GM21390 (cell line): ENCODE data around the gene NPB.

Experiments used
- ATAC-seq: cut with Tn5 transposase; IDR thresholded peaks from one replicate; pipeline ENCODE4 v1.9.1; 2021; ENCODE audit not compliant: unreplicated experiment

Gene NPB

DNA sequence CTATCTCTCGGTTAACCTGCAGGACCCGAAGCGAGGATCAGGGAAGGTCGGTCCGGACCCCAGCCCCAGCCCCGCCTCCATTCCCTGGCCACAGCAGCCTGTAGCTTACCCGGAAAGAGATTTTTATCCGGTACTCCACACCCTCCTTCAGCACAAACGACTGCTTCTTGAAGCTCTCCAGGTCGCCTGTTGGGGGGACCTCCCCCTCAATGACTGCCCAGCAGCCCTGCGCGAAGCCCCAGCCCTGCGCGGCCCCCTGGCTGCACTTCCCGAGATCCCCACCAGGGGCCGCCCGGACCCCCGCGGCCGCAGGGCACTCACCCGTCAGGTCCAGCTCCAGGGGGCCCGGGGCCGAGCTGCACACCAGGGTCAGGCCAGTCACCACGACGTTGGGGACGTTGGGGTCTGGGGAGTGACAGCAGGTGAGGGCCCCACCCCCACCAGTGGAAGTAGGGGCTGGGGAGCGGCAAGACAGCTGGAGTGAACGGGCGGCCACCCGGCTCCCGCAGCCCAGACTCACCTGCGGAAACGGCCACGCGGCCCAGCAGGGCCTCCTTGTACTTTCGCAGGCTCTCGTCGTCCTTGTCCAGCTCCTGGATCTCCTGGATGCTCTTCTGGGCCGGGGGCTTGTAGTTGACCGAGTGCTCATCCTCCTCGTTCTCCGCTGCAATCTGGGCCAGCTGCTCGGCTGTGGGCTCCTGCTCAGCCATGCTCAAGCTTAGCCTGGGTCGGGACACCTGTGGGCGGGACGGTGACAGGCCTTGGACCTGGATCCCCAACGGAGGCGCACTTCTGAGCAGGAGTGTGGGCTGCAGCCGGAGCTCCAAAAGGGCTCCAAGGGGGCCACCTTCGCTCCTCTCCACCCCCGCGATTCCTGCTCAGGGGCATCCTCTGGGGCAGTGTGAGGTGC, 32.6 kb upstream of the NPB start:
- no peak for ATAC-seq

DNA sequence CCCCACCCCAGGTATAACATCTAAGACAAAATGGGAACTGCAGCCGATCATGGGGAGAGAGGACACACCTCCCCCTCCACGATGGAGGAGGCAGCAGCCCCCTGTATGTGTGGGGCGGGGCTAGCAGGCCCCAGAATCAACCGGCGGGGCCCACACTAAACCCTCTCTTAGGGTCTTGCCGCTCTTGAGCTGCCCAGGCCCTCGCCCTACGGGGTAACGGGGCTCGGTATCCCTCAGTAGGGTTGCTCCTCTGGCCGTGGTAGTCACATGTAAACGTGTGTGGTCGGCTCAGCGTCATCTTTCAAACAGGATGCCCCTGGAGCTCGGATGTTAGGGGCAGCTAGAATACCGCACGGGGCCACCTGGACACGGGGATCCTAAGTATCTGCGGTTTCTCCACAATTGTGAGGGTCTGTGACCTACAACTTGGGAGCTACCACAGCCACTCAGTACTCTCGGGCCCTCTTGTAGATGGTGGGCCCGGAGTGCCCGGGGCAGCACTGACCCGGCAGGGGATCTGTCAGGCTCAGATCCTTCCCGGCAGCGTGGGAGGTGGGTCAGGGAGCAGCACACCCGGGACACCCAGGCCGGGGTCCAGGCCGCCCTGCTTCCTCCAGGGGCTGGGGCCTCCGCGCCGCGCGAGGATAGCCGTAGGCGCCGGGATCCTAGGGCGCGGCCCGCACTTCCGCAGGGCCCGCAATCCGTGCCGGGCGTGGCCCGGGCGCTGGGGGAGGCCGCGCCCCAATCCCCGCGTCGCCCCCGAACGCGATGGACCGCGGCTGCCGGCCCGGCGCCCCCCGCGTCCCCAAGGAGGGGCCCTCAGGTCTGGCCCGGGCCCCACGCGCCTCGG, 31.7 kb upstream of the NPB start:
- ATAC-seq: no peak

DNA sequence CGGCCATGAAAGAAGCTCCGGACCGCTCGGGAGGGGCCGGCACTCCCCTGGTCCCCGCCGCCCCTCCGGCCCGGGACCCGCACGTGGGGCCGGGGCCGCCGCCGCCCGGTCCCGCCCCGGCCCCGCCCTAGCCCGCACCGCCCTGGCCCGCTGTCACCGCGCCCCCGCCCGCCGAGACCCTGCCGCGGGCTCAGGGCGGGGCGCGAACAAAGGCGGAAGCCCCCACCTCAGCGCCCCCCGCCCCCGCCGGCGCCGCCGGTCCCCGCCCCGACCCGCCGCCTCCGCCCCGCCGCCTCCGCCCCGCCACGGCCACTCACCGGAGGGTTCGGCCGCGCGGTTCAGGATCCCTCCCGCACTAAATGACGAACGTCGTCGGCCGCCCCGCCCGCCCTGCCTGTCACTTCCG, 31.1 kb upstream of the NPB start, which contains the start of gene ARHGDIA:
TSS of gene ARHGDIA (minus strand) at position 357 of the 406 bp plus-strand sequence. CDS start 1,407 bp downstream, outside the sequence.
- ATAC-seq: no peak

DNA sequence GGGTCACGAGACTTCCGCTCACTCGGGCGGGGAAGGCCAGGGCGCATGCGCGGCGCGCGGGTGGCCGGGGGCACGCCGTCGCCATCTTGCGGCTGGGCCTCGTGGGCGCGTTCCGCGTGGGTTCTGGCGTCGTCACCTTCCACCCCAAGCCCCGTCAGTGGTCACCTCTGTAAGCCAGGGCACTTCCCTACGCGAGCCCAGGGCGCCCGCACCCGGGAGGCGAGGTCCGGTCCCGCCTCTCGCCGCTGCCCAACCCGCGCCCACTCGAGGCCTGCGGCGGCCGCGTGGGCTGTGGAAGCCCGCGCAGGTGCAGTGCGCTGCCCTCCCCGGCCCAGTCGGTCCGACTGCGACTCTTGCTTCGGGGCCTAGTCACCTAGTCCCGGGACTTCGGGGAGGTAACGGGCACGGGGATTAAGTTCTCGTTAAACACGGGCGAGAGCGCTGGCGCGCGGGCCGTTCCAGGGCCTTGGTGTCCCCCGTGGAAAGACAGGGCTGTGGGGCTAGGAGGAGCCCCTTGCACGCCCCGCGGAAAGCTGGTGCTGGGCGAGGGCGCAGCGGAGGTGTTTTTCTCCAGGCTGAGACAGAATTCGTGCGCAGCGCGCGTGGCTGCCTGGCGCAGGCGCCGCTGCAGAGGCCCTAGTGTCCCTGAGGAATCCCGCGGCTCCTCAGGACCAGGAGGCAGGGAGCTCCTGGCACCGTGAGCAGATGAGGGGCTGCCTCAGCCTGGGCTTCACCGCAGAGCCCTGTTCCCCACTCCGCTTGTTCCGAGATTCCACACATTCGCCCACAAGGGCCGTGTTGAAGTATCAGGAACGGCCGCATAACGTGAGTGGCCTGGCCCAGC, 30.4 kb upstream of the NPB start:
- ATAC-seq: no peak

DNA sequence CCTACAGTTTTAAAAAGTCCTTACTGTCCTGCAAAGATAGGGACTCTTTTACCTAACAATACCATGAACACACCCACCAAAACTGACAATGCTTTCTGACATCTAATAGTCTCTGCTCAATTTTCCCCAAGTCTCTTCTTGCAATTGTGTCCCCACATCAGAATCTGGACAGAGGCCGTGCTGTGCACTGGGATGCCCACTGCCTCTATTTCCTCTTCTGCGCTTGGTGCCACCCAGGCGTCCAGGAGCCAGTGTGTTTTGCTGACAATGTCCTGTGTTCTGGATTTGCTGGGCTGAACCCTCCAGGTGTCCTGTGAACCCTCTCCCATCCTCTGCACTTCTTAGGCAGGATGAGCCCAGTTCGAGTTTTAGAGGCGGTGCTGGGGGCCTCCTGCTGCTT, 24.5 kb upstream of the NPB start:
- ATAC-seq: no peak

DNA sequence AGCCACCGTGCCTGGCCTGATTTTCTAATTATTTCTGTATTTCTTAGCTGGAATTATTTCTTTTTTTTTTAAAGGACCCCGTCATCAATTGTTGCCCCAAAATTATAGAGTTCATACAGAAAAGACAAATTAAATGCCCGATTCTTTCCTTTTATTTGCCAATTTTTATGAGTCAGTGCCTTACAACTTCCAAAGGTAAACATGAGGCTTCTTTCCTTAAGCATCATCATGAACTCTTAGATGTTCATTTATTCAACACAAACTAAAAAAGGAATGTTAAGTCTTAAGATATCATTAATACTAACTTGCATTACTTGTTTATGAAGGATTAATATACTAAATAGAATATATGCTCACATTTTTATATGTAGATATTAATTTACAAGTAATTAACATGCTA, 23.7 kb upstream of the NPB start:
- ATAC-seq: no peak

DNA sequence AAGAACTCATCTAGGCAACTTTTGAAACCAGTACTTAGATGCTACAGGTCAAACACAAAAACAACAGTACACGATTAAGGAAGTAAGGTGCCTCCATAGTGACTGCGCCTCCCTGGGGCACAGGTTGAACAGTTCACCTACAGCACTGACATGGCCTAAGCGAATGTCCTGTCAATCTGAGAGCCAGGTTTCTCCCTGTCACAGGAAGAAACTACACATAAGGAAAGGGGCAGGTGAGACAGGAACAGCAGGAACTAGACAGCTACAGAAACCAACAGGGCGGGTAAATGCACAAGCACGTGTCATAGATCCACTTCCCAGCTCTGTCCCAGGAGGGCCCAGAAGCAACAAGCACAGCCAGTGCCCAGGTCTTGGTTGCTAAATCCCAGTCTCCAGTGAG, 22.9 kb upstream of the NPB start:
- ATAC-seq: no peak

DNA sequence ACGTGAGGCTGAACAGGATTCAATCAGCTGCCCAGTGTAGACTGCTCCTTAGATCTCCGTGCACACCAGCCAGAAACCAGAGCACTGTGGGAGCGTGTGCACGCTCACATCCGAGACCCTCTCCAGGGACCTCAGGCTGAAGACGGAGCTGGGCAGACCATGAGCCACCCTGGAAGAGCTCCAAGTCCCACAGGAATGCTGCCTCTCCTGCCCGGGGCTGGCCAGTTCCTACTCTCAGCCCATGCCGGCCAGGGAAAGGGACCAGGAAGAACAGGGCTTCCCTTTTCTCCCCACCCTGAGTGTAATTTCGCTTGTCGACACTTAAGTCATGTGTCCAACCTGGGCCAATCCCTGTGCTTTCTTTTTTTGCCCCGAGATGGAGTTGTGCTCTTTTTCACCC, 17.5 kb upstream of the NPB start:
- ATAC-seq: no peak

DNA sequence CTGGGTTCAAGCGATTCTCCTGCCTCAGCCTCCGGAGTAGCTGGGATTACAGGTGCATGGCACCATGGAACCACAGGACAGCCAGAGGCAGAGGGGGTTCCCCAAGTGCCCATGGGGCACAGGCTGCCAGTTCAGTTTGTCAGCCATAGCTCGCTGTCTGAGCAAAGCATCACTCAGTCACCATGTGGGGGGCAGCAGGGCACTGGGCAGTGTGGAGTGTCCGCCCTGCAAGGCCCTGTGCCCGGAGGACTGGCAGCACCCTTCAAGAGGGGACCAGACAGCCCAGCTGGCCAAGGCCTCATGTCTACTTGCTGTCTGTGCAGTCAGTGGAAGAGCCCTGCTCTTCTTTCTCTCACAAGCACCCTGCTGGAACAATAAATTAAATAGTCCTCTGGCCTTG, 17.1 kb upstream of the NPB start:
- no peak for ATAC-seq

DNA sequence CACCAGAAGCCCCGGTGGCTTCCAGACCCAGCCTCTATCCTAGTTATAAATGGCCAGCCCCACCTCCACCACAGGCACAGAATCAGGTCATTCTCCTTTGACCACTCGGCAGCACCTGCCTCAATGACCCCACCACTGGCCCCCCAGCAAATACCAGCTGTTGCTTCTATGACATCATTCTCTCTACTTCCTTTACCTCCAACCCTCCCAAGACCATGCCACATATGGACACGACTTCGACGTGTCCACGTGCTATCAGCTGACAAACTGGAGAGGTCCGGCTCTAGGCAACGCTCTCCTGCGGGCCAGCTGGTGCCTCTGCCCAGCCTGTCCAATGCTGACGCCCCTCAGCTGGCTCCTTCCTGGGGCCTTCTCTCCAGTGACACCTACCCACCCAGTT, 16.6 kb upstream of the NPB start:
- ATAC-seq: no peak

DNA sequence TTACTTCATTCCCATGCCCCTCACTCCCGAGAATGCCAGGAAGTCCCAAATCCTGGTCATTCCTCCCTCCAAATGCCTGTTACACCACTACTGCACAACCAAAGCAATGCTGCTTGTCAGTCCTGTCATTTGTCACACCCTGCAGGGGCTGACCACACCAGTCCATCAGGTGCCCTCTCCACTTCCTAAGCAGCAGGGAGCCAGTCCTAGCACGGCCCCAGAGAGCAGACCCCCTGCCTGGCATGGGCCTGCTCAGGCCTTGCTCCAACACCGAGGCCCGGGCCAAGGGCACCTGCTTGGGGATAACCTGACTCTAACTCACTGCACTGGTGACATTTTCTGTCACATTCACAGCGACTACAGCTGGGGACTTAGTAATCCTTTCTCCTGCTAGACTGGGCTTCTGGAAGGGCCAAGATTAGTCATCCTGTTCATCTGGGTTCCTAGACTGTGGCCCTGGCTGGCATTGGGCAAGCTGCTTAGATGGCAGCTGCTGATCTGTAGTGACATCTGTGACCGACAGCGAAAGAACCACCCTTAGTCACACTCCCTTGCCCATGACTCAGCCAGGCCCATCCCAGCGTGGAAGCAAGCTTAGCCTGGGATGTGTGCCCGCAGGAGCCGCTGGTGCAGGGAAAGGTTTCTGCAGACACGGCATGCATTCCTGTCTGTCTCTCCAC, 16.0 kb upstream of the NPB start:
- no peak for ATAC-seq

DNA sequence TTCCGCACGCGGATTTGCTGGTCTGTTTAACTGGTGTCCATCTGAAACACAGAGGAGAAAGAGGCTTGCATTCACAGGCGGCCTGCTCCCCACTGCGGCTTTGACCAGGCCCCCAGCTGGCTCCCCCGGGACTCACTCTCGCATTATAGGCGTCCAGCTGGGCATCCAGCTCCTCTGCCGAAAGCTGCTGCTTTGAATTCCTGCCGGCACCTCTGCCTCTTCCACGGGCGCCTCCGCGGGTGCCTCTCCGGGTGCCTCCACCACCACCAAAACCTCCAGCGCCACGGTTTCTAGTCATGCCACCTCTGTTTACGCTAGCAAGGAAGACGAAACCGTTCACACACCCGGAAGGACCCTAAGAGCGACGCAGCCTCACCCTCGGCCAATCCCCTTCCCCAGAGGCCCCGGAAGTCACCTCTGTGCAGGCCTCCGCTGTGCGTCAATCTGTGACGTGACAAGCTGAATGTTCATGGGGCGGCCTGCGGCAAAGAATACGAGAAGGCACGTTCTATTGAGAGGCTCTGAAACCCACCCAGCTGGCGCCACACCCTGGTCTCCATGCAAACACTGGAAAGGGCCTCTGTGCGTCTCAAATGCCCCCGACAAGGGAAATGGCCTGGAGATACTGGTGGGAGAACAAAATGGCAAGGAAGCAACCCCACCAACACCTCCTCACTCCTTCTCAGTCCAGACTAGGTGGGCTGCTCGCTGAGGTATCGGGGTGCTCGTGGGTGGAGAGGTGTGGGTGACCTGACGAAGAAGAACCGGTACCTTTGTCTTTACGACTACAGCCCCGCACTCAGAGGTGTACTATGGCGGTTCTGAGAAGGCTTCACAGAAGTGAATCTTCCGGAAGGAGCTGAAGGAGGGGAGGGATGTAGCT, 13.7 kb upstream of the NPB start:
- ATAC-seq: no peak

DNA sequence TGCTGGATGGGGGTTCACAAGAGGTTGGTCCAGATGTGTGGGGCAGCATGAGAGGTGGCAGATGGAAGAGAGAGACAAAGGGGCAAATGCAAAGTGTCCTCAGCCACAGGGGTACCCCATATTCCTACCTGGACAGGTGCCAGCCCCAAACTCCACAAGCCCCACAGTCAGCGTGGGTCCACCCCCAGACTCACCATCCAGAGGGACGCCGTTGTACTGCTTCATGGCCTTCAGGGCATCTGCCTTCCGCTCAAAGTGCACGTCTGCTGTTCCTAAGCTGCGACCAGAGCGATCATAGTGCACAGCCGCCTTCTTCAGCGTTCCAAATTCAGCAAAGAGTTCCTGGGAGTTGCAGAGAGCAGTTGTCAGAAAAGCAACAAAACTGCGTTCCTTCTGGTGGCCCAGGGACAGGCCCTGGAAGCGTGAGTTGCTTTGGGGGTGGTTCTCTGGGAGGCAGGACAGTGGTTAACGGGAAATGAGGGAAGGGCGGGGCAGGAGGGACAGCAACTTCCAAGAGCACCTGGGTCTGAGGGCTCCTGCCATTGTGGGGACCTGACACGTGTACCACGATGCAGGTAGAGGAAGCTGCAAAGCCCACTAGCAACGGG, 12.9 kb upstream of the NPB start:
- no peak for ATAC-seq

DNA sequence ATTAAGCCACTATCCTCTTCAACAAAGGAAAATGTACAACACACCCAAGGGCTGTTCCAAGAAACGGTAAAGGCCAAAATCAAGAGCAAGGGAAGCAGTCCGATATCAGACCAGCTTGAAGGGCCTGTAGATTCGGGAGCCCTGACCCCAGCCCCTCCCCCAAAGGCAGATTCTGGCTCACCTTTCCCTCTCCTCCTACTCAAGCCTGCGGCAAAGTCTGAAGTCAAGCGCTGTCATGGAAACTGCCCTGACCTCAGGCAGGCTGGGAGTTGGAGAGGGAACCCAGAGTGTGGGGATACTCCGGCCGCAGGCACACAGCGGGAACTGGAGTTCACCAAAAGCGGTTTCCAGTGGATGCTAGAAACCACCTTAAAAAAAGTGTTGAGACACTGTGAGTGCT, 12.4 kb upstream of the NPB start:
- no peak for ATAC-seq

DNA sequence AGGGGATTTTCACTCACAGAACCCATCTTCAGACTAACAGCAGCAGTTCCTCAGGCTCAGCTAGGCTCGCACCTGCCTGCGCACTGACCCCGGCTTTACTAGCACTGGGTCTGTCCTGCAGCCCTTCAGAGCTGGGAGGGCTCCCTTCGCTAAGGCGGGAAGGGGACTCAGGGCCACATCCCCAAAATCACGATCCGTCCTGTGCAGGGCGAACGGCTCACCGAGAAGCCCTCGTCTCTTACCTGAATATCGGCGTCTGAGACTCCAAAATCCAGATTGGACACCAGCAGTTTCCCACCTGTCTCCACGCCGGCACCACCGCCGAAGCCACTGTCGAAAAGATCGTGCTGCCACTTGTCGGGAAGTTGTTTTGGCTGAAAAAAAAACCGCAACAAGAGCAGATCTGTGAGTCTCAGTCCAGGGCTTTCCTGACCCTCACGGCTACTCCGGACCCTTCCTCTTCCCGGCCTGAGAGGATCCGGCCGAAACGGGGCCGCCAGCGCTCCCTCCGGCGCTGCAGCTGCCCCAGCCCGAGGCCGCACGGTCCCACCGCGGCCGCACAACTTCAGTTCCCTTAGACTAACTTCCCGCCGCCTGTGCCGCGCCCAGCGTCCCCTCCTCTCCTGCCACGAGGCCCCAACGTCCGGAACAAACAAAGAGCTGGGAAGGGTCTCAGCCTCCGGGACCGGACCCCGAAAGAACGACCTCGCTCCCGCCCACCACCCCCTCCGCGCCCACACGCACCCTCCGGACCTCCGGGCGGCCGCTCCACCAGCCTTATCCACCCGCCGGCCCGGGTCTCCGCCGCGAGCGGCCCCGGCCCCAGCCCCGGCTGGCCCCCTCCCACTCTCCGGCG, 11.4 kb upstream of the NPB start:
- ATAC-seq: peak; percentile 4

DNA sequence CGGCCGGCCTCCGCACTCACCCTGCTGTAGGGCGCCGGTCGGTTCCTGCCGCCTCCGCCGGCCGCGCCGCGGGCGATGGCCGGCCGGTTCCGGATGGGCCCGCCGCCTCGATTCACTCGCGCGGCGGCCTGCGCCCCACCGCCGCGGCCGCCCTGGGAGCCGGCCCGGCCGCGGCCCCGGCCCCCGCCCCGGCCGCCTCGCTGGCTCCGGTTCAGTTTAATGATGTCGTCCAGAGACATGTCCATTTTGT, 10.8 kb upstream of the NPB start:
- peak; percentile 14 for ATAC-seq

DNA sequence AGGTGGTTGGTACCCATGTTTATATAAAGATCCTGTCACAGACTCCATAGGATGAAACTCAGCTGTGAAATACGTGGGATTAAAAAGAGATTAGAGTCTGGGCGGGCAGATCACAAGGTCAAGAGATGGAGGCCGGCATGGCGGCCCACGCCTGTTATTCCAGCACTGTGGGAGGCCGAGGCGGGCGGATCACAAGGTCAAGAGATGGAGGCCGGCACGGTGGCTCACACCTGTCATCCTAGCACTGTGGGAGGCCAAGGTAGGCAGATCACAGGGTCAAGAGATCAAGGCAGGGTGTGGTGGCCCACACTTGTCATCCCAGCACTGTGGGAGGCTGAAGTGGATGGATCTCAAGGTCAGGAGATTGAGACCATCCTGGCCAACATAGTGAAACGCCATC, 6.6 kb upstream of the NPB start:
- ATAC-seq: no peak

DNA sequence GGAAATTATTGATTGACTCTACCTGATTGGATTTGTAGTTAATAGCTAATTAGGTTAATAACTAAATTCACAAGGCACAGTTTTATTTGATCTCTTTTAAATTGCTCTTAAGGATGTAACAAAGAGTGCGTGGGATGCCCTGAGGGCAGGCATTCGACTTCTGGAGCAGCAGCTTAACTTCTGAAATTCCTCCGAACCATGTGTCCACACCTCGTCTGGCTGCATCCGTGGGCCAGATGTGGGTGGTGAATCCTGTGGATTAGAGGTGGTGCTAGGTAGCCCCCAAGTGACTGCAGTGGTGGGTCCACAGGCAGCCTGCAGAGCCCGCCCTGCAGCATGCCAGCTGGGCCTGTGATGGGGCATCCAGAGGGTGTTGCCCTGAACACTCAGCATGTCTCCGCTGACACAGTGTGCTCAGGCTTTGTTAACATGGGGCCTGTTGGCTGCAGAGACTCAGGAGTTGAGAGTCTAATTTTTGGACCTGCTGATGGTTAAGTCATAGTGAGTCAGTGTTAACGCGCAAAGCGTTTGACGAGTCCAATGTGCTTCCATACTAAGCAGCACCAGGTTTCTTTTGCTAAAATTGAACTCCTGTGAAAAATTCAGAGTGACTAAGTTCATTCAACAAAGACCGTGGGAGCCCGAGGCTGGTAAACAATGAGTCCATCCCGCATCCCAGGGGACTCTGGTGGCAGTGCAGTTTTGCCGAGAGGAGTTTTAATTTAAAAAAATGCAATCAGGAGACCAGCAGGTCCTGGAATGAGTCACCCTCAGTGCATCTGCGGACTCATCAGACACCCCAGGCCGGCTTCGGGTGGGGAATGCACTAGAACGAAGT, 3.8 kb upstream of the NPB start:
- no peak for ATAC-seq
